ENCODE measurements around the gene FAM13A.

DNA sequence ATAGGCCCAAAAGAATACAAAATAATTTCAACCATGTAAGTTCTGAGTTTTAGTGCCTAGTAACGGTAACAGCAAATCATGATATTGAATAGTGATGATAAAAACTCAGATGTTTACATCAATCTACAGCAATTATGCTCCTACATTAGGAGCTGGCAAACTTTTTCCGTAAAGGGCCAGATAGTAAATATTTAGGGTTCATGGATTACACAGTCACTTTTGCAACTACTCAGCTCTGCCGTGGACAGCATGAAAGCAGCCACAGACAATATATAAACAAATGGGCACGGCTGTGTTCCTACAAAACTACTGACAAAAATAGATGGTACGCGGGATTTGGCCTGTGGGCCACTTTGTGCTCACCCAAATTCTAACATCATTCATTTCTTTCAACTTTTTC lies 191.5 kb downstream of the FAM13A start:
- TF ChIP-seq ZIC2 (tag by site-specific recombination; IDR thresholded peaks at IDR 0.05) (no peak), MYNN (tag by site-specific recombination; IDR thresholded peaks at IDR 0.05; ENCODE audit: borderline replicate concordance) (no peak), TCF7L2 (IDR thresholded peaks at IDR 0.05; ENCODE audit: borderline replicate concordance, low read depth, low read length) (no peak), ZNF350 (tag by site-specific recombination; IDR thresholded peaks at IDR 0.05) (no peak), SP2 (tag by site-specific recombination; IDR thresholded peaks at IDR 0.05) (no peak), YY1 (tag by site-specific recombination; IDR thresholded peaks at IDR 0.05) (no peak), ZNF132 (tag by site-specific recombination; IDR thresholded peaks at IDR 0.05; ENCODE audit: borderline replicate concordance) (no peak), ZNF274 (IDR thresholded peaks at IDR 0.05; ENCODE audit: low read length) (no peak), ZNF274 (tag by site-specific recombination; IDR thresholded peaks at IDR 0.05; ENCODE audit: borderline replicate concordance) (no peak), ZNF777 (tag by site-specific recombination; IDR thresholded peaks at IDR 0.05; ENCODE audit: borderline replicate concordance) (no peak), ZNF133 (tag by site-specific recombination; IDR thresholded peaks at IDR 0.05) (no peak)
- TF ChIP-seq, protein P1, sequence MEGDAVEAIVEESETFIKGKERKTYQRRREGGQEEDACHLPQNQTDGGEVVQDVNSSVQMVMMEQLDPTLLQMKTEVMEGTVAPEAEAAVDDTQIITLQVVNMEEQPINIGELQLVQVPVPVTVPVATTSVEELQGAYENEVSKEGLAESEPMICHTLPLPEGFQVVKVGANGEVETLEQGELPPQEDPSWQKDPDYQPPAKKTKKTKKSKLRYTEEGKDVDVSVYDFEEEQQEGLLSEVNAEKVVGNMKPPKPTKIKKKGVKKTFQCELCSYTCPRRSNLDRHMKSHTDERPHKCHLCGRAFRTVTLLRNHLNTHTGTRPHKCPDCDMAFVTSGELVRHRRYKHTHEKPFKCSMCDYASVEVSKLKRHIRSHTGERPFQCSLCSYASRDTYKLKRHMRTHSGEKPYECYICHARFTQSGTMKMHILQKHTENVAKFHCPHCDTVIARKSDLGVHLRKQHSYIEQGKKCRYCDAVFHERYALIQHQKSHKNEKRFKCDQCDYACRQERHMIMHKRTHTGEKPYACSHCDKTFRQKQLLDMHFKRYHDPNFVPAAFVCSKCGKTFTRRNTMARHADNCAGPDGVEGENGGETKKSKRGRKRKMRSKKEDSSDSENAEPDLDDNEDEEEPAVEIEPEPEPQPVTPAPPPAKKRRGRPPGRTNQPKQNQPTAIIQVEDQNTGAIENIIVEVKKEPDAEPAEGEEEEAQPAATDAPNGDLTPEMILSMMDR (tag by site-specific recombination; IDR thresholded peaks at IDR 0.05): no peak
- TF ChIP-seq, protein P2, sequence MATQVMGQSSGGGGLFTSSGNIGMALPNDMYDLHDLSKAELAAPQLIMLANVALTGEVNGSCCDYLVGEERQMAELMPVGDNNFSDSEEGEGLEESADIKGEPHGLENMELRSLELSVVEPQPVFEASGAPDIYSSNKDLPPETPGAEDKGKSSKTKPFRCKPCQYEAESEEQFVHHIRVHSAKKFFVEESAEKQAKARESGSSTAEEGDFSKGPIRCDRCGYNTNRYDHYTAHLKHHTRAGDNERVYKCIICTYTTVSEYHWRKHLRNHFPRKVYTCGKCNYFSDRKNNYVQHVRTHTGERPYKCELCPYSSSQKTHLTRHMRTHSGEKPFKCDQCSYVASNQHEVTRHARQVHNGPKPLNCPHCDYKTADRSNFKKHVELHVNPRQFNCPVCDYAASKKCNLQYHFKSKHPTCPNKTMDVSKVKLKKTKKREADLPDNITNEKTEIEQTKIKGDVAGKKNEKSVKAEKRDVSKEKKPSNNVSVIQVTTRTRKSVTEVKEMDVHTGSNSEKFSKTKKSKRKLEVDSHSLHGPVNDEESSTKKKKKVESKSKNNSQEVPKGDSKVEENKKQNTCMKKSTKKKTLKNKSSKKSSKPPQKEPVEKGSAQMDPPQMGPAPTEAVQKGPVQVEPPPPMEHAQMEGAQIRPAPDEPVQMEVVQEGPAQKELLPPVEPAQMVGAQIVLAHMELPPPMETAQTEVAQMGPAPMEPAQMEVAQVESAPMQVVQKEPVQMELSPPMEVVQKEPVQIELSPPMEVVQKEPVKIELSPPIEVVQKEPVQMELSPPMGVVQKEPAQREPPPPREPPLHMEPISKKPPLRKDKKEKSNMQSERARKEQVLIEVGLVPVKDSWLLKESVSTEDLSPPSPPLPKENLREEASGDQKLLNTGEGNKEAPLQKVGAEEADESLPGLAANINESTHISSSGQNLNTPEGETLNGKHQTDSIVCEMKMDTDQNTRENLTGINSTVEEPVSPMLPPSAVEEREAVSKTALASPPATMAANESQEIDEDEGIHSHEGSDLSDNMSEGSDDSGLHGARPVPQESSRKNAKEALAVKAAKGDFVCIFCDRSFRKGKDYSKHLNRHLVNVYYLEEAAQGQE (tag by site-specific recombination; IDR thresholded peaks at IDR 0.05): no peak
